Measurements from ENCODE around the gene SBK1.
"Not testable (repeated sequence)": the region's sequence is repeated elsewhere in the genome, so short reads cannot be mapped to it uniquely, and the experiment has no call there.

SBK1 gene

GRCh38 chr16:28291651-28292626 is at the start of gene SBK1:
SBK1 (plus strand) TSS chr16:28292525; CDS start chr16:28317392, 24,867 bp downstream.
- no peak for TF ChIP-seq CTCF (IDR thresholded peaks at IDR 0.05; ENCODE audit: extremely low read depth, missing control alignments)
- DNase-seq (ENCODE audit: low spot score) = peak; percentile 99

- DNase-seq (ENCODE audit: low spot score) = not testable (repeated sequence)
These were observed 42.8 kb upstream of the SBK1 start for GRCh38 chr16:28249483-28249882.

- no peak for DNase-seq (ENCODE audit: low spot score)
- TF ChIP-seq CTCF (IDR thresholded peaks at IDR 0.05; ENCODE audit: extremely low read depth, missing control alignments) = no peak
These were observed 41.3 kb upstream of the SBK1 start for GRCh38 chr16:28250999-28251398.

- no peak for DNase-seq (ENCODE audit: low spot score)
- TF ChIP-seq CTCF (IDR thresholded peaks at IDR 0.05; ENCODE audit: extremely low read depth, missing control alignments) = no peak
These were observed 38.2 kb upstream of the SBK1 start for GRCh38 chr16:28254158-28254557.

GRCh38 chr16:28255838-28256237 is 36.5 kb upstream of the SBK1 start:
- TF ChIP-seq CTCF (IDR thresholded peaks at IDR 0.05; ENCODE audit: extremely low read depth, missing control alignments) = no peak
- DNase-seq (ENCODE audit: low spot score) = no peak

GRCh38 chr16:28257256-28257655 is 35.1 kb upstream of the SBK1 start:
- no peak for TF ChIP-seq CTCF (IDR thresholded peaks at IDR 0.05; ENCODE audit: extremely low read depth, missing control alignments)
- no peak for DNase-seq (ENCODE audit: low spot score)

GRCh38 chr16:28258567-28258966 is 33.8 kb upstream of the SBK1 start:
- no peak for TF ChIP-seq CTCF (IDR thresholded peaks at IDR 0.05; ENCODE audit: extremely low read depth, missing control alignments)
- no peak for DNase-seq (ENCODE audit: low spot score)

Measured in GM20000 (cell line).